Measurements from ENCODE around the gene CAB39L.

CAB39L gene

DNA sequence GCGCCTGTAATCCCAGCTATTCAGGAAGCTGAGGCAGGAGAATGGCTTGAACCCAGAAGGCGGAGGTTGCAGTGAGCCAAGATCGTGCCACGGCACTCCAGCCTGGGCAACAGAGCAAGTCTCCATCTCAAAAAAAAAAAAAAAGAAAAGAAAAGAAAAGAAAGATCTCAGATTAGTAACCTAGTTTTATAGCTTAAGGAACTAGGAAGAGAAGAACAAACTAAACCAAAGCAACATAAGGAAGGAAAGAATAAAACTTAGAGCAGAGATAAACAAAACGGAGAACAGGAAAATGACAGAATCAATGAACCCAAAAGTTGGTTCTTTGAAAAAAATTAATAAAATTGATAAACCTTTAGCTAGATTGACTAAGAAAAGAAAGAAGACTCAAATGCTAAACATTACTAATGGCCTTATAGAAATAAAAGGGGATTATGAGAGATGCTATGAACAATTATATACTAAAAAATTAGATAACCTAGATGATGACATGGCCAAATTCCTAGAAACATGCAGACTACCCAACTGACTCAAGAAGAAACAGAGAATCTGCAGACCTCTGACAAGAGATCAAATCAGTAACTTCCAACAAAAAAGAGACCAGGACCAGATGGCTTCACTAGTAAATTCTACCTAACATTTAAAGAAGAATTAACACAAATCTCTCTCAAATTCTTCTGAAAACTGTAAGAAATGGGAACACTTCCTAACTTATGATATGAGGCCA, 127.9 kb downstream of the CAB39L start:
- TF ChIP-seq, protein P1, sequence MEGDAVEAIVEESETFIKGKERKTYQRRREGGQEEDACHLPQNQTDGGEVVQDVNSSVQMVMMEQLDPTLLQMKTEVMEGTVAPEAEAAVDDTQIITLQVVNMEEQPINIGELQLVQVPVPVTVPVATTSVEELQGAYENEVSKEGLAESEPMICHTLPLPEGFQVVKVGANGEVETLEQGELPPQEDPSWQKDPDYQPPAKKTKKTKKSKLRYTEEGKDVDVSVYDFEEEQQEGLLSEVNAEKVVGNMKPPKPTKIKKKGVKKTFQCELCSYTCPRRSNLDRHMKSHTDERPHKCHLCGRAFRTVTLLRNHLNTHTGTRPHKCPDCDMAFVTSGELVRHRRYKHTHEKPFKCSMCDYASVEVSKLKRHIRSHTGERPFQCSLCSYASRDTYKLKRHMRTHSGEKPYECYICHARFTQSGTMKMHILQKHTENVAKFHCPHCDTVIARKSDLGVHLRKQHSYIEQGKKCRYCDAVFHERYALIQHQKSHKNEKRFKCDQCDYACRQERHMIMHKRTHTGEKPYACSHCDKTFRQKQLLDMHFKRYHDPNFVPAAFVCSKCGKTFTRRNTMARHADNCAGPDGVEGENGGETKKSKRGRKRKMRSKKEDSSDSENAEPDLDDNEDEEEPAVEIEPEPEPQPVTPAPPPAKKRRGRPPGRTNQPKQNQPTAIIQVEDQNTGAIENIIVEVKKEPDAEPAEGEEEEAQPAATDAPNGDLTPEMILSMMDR (conservative IDR thresholded peaks at IDR 0.05; ENCODE audit: low read length) = no peak
- no peak for TF ChIP-seq EZH2phosphoT487 (IDR thresholded peaks at IDR 0.05; ENCODE audit: borderline replicate concordance)
- no peaks in the 10 kb centered on the region for H3K27me3 ChIP-seq (ENCODE audit: insufficient read depth, low read length, poor library complexity, severe bottlenecking)
- no peaks in the 10 kb centered on the region for H3K79me2 ChIP-seq (ENCODE audit: insufficient read depth, low read length)
- no peaks in the 10 kb centered on the region for H3K9me2 ChIP-seq (replicated peaks; ENCODE audit: low read depth, low read length)
- no peaks in the 10 kb centered on the region for H4K20me1 ChIP-seq (ENCODE audit: insufficient read depth, low read length, poor library complexity, severe bottlenecking)
- no peaks in the 10 kb centered on the region for H3K9me3 ChIP-seq (ENCODE audit: insufficient read depth, low read depth, low read length)
- no peaks in the 10 kb centered on the region for H3K36me3 ChIP-seq (ENCODE audit: insufficient read depth, low read length)
- H3F3A ChIP-seq (ENCODE audit: low read depth) = no peaks in the 10 kb centered on the region
- no peak overlapping the region for H3K4me2 ChIP-seq (ENCODE audit: low read depth, low read length, poor library complexity, severe bottlenecking)
- no peak overlapping the region for H3K9ac ChIP-seq (ENCODE audit: low read depth, low read length, poor library complexity, severe bottlenecking)
- no peak overlapping the region for H3K4me3 ChIP-seq (ENCODE audit: low read length, poor library complexity, severe bottlenecking)
- H2AFZ ChIP-seq (ENCODE audit: low read length) = no peak overlapping the region
- H3K4me1 ChIP-seq (ENCODE audit: insufficient read depth, low read length, poor library complexity, severe bottlenecking) = peaks cover 11% of the 10 kb centered on the region

DNA sequence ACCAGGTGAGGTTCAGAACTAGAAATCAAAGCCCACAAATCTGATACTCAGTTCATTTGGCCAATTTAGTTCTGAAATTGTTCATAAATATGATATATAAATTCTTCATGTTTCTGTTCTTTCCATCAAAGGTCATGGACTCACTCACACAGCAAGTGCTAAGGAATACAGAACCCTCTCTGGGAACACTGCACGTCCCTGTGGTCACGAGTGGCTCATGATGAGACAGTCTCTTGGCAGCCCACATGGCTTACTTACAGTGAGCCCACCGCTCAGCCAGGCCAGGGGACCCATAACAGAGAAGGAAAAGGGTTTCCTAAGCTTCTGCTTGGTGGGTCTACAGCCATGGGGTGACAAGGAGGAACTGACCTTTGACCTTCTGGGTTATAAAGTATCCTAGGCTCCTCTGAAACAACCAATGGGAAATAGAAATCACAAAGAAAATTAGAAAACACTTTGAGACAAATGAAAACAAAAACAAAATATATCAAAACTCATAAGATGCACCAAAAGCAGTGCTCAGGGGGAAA, 128.8 kb downstream of the CAB39L start:
- no peaks in the 10 kb centered on the region for H3F3A ChIP-seq (ENCODE audit: low read depth)
- no peaks in the 10 kb centered on the region for H3K9me3 ChIP-seq (ENCODE audit: insufficient read depth, low read depth, low read length)
- no peaks in the 10 kb centered on the region for H3K27me3 ChIP-seq (ENCODE audit: insufficient read depth, low read length, poor library complexity, severe bottlenecking)
- H2AFZ ChIP-seq (ENCODE audit: low read length) = no peak overlapping the region
- H3K4me2 ChIP-seq (ENCODE audit: low read depth, low read length, poor library complexity, severe bottlenecking) = no peak overlapping the region
- no peak overlapping the region for H3K9ac ChIP-seq (ENCODE audit: low read depth, low read length, poor library complexity, severe bottlenecking)
- TF ChIP-seq, protein P1 (conservative IDR thresholded peaks at IDR 0.05; ENCODE audit: low read length) = no peak
- no peak for TF ChIP-seq EZH2phosphoT487 (IDR thresholded peaks at IDR 0.05; ENCODE audit: borderline replicate concordance)
- no peak overlapping the region for H3K4me3 ChIP-seq (ENCODE audit: low read length, poor library complexity, severe bottlenecking)
- H3K4me1 ChIP-seq (ENCODE audit: insufficient read depth, low read length, poor library complexity, severe bottlenecking) = peaks cover 3% of the 10 kb centered on the region
- H3K79me2 ChIP-seq (ENCODE audit: insufficient read depth, low read length) = no peaks in the 10 kb centered on the region
- H4K20me1 ChIP-seq (ENCODE audit: insufficient read depth, low read length, poor library complexity, severe bottlenecking) = no peaks in the 10 kb centered on the region
- H3K36me3 ChIP-seq (ENCODE audit: insufficient read depth, low read length) = no peaks in the 10 kb centered on the region
- H3K9me2 ChIP-seq (replicated peaks; ENCODE audit: low read depth, low read length) = no peaks in the 10 kb centered on the region

DNA sequence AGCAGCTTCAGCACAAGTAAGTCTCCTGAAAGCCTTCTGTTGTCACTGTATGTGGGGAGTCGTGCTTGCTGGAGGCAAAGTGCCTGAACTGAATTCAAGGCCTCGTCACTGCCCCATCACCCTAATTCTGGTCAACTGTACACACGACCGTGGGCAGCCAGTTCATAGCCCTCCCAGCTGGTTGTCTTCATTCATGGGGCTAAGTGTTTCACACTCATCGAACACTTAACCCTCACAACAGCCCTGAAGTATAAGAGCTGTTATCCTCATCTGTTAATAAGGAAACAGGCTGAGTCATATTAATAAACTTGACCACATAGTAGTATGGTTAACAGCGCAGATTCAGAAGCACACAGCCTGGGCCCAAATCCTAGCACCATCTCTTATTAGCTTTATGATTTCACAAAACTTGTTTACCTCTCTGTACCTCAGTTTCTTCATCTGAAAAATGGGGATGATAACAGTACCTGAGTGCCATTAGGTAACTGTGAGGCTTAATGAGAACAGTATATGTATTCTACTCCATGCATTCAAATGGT, 129.5 kb downstream of the CAB39L start:
- H3K4me3 ChIP-seq (ENCODE audit: low read length, poor library complexity, severe bottlenecking) = no peak overlapping the region
- TF ChIP-seq EZH2phosphoT487 (IDR thresholded peaks at IDR 0.05; ENCODE audit: borderline replicate concordance) = no peak
- TF ChIP-seq, protein P1 (conservative IDR thresholded peaks at IDR 0.05; ENCODE audit: low read length) = no peak
- no peak overlapping the region for H3K9ac ChIP-seq (ENCODE audit: low read depth, low read length, poor library complexity, severe bottlenecking)
- H2AFZ ChIP-seq (ENCODE audit: low read length) = no peak overlapping the region
- no peaks in the 10 kb centered on the region for H3K9me3 ChIP-seq (ENCODE audit: insufficient read depth, low read depth, low read length)
- H4K20me1 ChIP-seq (ENCODE audit: insufficient read depth, low read length, poor library complexity, severe bottlenecking) = no peaks in the 10 kb centered on the region
- H3K4me1 ChIP-seq (ENCODE audit: insufficient read depth, low read length, poor library complexity, severe bottlenecking) = no peaks in the 10 kb centered on the region
- no peak overlapping the region for H3K4me2 ChIP-seq (ENCODE audit: low read depth, low read length, poor library complexity, severe bottlenecking)
- no peaks in the 10 kb centered on the region for H3K9me2 ChIP-seq (replicated peaks; ENCODE audit: low read depth, low read length)
- no peaks in the 10 kb centered on the region for H3K27me3 ChIP-seq (ENCODE audit: insufficient read depth, low read length, poor library complexity, severe bottlenecking)
- H3K79me2 ChIP-seq (ENCODE audit: insufficient read depth, low read length) = no peaks in the 10 kb centered on the region
- no peaks in the 10 kb centered on the region for H3F3A ChIP-seq (ENCODE audit: low read depth)
- no peaks in the 10 kb centered on the region for H3K36me3 ChIP-seq (ENCODE audit: insufficient read depth, low read length)
